GM18498 (cell line): ENCODE data around the gene C10orf53.
"Not testable (repeated sequence)": the region's sequence is repeated elsewhere in the genome, so short reads cannot be mapped to it uniquely, and the experiment has no call there.

Experiments used
- ATAC-seq: cut with Tn5 transposase; IDR thresholded peaks from one replicate; pipeline ENCODE4 v1.9.1; 2021; ENCODE audit warnings: mild to moderate bottlenecking, moderate library complexity; ENCODE audit not compliant: unreplicated experiment

Gene C10orf53

GRCh38 chr10:49686651-49687050, 7.2 kb downstream of the C10orf53 start:
- no peak for ATAC-seq

DNA sequence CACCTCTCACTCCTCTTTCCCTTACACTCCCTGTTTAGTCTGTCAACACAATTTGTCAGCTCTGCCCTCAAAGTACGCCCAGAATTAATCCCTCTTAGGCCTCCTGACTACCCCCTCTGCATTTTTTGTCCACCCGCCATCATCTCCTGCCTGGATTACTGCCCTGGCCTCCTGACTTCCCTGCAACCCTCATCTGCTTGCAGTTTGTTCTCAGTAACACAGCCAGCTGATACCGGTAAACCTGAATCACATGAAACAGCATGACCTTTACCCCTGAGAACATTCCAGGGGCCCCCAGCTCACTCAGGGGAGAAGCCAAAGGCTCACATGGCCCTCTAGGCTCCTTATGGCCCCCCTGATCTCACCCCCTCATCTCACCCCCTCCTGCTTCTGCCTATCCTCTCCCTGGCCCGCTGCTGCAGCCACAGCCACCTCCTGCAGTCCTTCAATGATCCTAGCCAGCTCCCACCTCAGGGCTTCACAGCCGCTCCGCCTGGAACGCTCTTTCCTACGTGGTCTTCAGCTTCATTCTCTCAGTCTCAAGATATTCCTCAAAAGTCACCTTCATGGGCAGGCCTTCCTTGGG, 8.9 kb downstream of the C10orf53 start:
- no peak for ATAC-seq

DNA sequence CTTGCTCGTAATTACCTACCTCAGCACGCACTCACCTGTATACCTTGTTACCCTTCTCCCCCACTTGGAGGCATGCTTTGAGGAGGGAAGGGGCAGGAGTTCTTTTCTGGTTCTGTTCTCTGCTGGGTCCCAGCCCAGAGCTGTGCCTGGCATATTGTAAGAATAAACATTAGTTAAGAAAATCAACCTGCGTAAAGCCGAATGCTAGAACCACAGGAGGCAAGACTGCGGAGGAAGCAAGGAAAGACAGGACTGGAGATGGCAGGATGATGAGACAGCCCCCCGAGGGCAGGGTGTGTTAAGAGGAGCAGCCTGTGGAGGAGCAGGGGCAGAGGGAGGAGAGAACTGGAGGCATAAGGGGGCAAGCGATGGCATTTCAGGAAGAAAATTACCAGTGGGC, 9.5 kb downstream of the C10orf53 start:
- ATAC-seq: no peak

GRCh38 chr10:49689882-49690510, 10.5 kb downstream of the C10orf53 start:
- no peak for ATAC-seq

- ATAC-seq: no peak
Observed at GRCh38 chr10:49690698-49691356, 11.4 kb downstream of the C10orf53 start.

- ATAC-seq: no peak
Observed at GRCh38 chr10:49691588-49691987, 12.1 kb downstream of the C10orf53 start.

GRCh38 chr10:49694466-49694865, 15.0 kb downstream of the C10orf53 start:
- ATAC-seq: no peak

DNA sequence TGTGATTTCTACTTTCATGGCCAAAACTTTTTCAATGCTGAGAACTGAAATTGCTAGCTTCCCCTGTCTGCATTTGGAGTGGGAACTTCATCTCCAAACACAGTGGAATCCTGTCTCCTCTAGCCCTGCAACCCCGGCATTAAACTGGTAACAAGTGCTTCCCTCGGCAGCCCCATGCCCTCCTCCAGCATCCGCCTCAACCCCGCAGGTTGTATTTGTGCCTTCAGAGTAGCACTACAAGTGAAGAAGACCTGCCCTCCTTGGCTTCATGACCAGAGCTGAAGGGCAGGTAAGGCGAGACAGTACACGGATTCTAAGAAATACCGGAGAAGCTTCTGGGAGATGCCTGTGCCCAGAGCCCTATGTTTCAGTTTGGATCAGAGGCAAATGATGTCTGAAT, 16.9 kb downstream of the C10orf53 start:
- ATAC-seq: no peak

GRCh38 chr10:49698679-49699078, 19.2 kb downstream of the C10orf53 start:
- no peak for ATAC-seq

DNA sequence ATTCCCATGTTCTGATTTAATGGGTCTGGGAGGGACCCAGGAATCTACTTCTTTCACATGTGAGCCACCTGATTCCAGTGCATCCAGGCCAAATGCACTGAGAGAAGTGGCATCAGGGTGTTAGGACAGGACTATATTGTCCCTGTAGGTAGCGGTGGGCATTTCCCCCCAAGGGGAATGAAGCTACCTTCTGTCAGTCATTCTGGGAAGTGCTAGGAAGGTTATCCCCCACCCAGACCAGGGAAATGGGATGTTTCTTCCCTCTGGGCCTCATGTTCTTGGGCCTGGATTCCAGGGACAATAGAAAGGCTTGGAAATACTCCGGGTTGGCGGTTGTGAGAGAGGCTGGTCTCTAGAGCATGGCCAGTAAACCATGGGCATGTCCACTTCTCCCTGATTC, 20.8 kb downstream of the C10orf53 start:
- ATAC-seq: no peak

DNA sequence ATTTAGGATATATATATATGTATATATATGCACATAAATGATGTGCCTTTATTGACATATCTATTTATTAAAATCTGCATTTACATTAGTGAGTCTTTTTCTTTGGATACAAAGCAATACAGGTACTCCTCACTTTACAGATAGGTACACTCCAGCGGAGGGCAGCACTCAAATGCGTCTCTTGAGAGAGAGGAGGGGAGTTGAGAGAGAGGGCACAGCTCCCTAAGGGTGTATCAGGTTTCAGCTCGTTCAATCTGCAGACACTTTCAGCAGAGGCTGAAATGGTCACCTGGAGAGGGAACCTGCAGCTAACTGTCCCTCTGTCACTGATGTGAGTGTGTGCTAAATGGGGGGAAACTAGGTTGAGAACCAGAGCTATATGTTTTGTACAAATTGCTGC, 21.5 kb downstream of the C10orf53 start:
- ATAC-seq: no peak

- ATAC-seq: no peak
Observed at GRCh38 chr10:49707585-49707984, 28.1 kb downstream of the C10orf53 start.

- ATAC-seq: no peak
Observed at GRCh38 chr10:49709934-49710333, 30.5 kb downstream of the C10orf53 start.

DNA sequence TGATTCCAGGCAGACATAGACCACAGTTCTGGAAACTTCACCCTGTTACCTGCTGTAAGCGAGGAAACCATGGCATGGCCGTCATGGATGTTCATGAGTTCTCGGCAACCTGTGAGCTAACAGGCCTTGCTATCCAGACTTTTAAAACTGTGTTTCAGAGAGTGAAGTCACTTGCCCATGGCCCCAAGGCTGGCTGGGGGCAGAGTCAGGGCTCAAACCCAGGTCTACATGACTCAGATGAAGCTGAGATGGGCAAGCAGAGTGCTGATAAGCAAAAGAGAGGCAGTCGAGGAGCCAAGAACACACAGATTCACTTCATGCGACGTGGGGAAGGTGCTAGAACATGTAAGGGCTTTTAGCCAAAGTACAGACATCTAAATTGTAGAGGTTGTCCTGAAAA, 31.5 kb downstream of the C10orf53 start:
- ATAC-seq: no peak

GRCh38 chr10:49711481-49711880, 32.0 kb downstream of the C10orf53 start:
- ATAC-seq: no peak

- no peak for ATAC-seq
Observed at GRCh38 chr10:49713266-49713665, 33.8 kb downstream of the C10orf53 start.

DNA sequence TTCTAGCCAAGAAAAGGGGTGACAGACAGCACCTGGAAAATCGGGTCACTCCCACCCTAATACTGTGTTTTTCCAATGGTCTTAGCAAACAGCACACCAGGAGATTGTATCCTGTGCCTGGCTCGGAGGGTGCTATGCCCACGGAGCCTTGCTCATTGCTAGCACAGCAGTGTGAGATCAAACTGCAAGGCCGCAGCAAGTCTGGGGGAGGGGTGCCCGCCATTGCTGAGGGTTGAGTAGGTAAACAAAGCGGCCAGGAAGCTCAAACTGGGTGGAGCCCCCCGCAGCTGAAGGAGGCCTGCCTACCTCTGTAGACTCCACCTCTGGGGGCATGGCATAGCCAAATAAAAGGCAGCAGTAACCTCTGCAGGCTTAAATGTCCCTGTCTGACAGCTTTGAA, 35.7 kb downstream of the C10orf53 start:
- ATAC-seq: not testable (repeated sequence)

GRCh38 chr10:49726593-49726992, 47.1 kb downstream of the C10orf53 start:
- no peak for ATAC-seq

DNA sequence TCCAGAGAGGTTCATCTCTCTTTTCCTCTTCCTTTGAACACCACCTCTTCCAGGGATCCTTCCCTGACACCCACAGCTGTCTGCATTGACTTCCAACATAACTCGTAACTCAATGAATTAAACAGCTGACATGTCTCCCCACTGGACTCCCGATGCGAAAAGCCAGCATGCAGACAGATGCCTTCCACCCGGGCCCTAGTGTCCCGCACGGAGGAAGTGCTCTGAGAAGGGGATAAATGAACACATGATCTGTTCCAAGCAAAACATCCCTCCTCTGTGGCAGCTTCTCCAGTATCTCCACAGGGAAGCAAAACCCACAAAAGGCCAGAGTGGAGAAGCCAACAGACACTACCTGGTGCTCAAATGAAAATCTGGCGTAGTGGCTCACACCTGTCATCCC, 54.4 kb downstream of the C10orf53 start:
- ATAC-seq: no peak

DNA sequence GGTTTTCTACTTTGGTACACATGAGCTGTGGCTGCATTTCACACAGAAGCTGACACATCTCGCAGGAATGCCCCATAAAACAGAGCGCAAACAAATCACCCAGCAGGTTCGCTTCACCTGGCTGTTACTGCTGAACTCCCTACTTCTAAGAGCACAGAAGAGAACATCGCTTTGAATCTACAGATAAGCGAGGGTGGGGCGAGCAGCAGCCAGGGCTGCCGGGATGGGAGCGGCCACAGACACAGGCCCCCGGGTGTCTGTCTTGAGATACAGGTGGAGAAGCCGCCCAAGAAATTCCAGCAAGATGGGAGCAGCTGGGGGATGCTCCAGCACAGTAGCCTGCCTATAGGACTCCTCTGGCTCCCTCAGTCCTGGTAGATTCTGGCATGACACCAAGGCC, 55.2 kb downstream of the C10orf53 start:
- ATAC-seq: no peak

GRCh38 chr10:49735161-49735560, 55.7 kb downstream of the C10orf53 start:
- ATAC-seq: no peak

GRCh38 chr10:49735848-49736563, 56.6 kb downstream of the C10orf53 start:
- ATAC-seq: no peak
